ENCODE results near the gene GNG7. TPM values are rescaled to one million over a fixed set of nuclear protein-coding genes. Genes with fewer than 3 reads are reported as not detected.

The GNG7 gene
- 1 to 10 TPM; 1.8 to 8.0 (median 3.0) TPM for total RNA-seq
- 1 to 10 TPM; 1.2 to 6.8 (median 1.8) TPM for polyA plus RNA-seq

DNA sequence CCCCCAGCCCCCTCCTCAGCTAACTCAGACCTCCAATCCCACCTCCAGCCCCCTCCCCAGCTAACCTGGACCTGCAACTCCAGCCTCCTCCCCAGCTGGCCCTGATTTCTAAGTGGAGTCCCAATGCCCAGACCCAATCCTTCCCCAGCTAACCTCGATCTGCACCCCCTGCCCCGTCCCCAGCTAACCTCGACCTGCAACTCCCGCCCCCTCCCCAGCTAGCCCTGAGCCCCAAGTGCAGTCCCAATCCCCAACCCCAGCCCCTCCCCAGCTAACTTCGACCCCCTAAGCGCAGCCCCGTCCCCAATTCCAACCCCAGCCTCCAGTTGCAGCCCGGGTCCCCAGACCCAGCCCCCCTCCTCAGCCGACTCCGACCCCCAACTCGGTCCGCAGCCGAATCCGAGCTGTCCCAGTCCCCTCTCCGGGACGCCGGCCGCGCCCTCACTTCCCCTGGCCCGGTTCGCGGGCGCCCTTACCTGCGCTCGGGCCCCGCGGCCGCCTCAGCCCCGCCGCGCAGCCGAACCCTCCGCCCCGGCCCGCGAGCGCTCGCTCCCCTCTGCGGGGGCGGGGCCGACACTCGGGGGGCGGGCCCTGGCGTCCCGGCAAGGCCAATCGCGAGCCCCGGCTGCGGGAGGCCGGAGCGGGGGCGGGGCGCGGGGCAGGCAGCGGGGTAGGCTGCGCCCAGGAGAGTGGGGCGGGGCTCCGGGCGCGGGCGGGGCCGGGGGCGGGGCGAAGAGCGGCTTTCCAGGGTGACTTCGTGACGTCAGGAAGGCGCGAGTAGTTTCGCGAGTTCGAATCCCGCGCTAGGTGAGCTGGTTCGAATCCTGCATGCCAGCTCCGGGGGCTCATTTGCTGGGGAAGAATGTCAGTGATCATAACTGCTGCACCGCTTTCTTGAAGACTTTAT is at the start of gene GNG7:
Gene GNG7 (minus strand): TSS at position 525 of the 907 bp plus-strand sequence. CDS start 182,006 bp downstream, outside the sequence.
- Histone ChIP-seq H3K4me1 (peaks cover 0 to 19% (median 12%) of the 10 kb centered on the region in 4 donors), H3K27ac (peak within 1 kb of the TSS; percentile 52 to 71 (median 58)), H3K4me3 (peak within 1 kb of the TSS; percentile 49 to 72 (median 67)), H3K27me3 (no peaks in the 10 kb centered on the region), H3K36me3 (no peaks in the 10 kb centered on the region), H3K9me3 (no peaks in the 10 kb centered on the region)
- peak; percentile 96 for DNase-seq
- 2% methylated on average over 77 of the region's 77 CpGs for WGBS, 2 donors
- TF ChIP-seq, protein P1, sequence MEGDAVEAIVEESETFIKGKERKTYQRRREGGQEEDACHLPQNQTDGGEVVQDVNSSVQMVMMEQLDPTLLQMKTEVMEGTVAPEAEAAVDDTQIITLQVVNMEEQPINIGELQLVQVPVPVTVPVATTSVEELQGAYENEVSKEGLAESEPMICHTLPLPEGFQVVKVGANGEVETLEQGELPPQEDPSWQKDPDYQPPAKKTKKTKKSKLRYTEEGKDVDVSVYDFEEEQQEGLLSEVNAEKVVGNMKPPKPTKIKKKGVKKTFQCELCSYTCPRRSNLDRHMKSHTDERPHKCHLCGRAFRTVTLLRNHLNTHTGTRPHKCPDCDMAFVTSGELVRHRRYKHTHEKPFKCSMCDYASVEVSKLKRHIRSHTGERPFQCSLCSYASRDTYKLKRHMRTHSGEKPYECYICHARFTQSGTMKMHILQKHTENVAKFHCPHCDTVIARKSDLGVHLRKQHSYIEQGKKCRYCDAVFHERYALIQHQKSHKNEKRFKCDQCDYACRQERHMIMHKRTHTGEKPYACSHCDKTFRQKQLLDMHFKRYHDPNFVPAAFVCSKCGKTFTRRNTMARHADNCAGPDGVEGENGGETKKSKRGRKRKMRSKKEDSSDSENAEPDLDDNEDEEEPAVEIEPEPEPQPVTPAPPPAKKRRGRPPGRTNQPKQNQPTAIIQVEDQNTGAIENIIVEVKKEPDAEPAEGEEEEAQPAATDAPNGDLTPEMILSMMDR (IDR thresholded peaks at IDR 0.05): no peak
- TF ChIP-seq EP300 (IDR thresholded peaks at IDR 0.05): no peak
- TF ChIP-seq POLR2AphosphoS5 (IDR thresholded peaks at IDR 0.05): peak in 2 of 4 donors; percentile 33 to 37
- TF ChIP-seq POLR2A (IDR thresholded peaks at IDR 0.05): no peak
- intact Hi-C loops (cut with DNase I): loop anchor here (10.0 kb wide), 1 partner anchor 248 kb away; the partner anchor contains the start of gene LMNB2

DNA sequence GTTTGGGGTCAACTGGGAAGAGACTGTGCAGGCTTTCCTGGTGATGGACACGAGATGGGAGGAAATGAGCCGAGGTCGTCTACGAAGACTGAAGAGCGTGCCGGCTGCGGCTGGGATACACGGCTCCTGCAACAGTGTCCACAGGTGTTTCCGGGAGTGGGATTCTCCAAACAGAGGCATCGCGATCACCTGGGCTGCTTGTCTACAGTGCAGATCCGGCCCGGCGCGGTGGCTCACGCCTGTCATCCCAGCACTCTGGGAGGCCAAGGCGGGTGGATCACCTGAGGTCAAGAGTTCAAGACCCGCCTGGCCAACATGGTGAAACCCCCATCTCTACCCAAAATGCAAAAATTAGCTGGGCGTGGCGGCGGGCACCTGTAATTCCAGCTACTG is 48.9 kb upstream of the GNG7 start:
- TF ChIP-seq POLR2A (IDR thresholded peaks at IDR 0.05) (no peak), POLR2AphosphoS5 (IDR thresholded peaks at IDR 0.05) (no peak), EP300 (IDR thresholded peaks at IDR 0.05) (no peak)
- TF ChIP-seq, protein P1 (IDR thresholded peaks at IDR 0.05): no peak
- DNase-seq: no peak
- WGBS, 2 donors: 90 to 91% methylated on average over 21 of the region's 21 CpGs
- intact Hi-C loops (cut with DNase I): no loop called here
- Histone ChIP-seq H3K9me3 (no peaks in the 10 kb centered on the region), H3K4me1 (peaks cover 0 to 3% (median 0%) of the 10 kb centered on the region in 4 donors), H3K27me3 (no peaks in the 10 kb centered on the region), H3K27ac (no peak overlapping the region), H3K36me3 (peaks cover 13 to 22% (median 16%) of the 10 kb centered on the region in 4 donors), H3K4me3 (no peak overlapping the region)

DNA sequence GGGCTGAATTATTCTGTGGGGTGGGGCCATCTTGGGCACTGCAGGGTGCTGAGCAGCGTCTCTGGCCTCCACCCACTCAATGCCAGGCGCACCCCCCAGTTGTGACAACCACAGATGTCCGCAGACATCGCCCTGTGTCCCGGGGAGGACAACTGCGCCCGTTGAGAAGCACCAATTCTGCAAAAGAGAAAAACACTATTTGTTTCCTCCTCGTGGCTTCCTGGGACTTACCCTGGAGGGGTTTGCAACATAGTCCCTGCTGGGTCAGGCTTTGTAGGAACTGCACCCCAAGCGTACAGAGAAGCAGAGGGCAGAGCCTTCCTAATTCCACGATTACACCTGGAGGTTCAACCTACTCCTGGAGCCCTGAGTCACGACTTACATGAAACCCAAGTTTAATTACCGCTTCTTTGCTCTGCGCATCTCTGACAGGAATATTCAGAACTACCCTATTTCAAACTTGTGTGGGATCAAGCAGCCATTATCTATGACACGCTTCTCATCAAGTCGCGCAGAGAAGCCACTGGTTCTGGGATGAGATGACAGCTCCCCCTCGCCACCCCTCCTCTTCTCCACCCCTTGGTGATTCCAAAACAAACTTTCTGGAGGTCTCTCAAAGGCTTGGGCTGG is 48.4 kb upstream of the GNG7 start:
- Histone ChIP-seq H3K4me1 (peaks cover 0 to 3% (median 0%) of the 10 kb centered on the region in 4 donors), H3K27me3 (no peaks in the 10 kb centered on the region), H3K27ac (no peak overlapping the region), H3K9me3 (no peaks in the 10 kb centered on the region), H3K36me3 (peaks cover 9 to 16% (median 13%) of the 10 kb centered on the region in 4 donors), H3K4me3 (no peak overlapping the region)
- intact Hi-C loops (cut with DNase I): no loop called here
- 76% methylated on average over 17 of the region's 17 CpGs for WGBS, 2 donors
- no peak for DNase-seq
- TF ChIP-seq, protein P1 (IDR thresholded peaks at IDR 0.05): no peak
- TF ChIP-seq POLR2AphosphoS5 (IDR thresholded peaks at IDR 0.05) (no peak), POLR2A (IDR thresholded peaks at IDR 0.05) (no peak), EP300 (IDR thresholded peaks at IDR 0.05) (no peak)

DNA sequence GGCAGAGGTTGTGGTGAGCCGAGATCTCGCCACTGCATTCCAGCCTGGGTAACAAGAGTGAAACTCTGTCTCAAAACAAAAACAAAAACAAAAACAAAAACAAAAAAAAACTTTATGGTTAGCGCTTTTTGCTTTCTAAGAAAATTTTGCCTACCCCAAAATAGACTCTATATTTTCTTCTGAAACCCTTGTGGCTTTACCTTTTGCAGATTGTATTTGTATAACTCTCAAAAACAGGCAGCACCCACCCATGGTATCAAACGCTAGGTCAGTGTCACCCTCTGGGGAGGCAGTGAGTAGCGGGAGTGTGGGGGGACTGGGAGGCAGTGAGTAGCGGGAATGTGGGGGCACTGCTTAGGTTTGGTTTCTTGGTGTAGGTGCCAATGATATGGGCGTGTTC is 44.9 kb upstream of the GNG7 start:
- H3K36me3 ChIP-seq: no peaks in the 10 kb centered on the region
- peaks cover 0 to 3% (median 0%) of the 10 kb centered on the region in 4 donors for H3K4me1 ChIP-seq
- WGBS, 2 donors: 76 to 80% methylated on average over 7 of the region's 7 CpGs
- DNase-seq: no peak
- no peaks in the 10 kb centered on the region for H3K27me3 ChIP-seq
- intact Hi-C loops (cut with DNase I): no loop called here
- no peak overlapping the region for H3K27ac ChIP-seq
- no peak overlapping the region for H3K4me3 ChIP-seq
- no peaks in the 10 kb centered on the region for H3K9me3 ChIP-seq
- no peak for TF ChIP-seq POLR2A (IDR thresholded peaks at IDR 0.05)
- no peak for TF ChIP-seq POLR2AphosphoS5 (IDR thresholded peaks at IDR 0.05)
- TF ChIP-seq, protein P1 (IDR thresholded peaks at IDR 0.05): no peak
- no peak for TF ChIP-seq EP300 (IDR thresholded peaks at IDR 0.05)
